HG02870 (cell line): Measurements from ENCODE around the gene CUX1.
"Not testable (repeated sequence)": the region's sequence is repeated elsewhere in the genome, so short reads cannot be mapped to it uniquely, and the experiment has no call there.

ENCODE experiments used
- ATAC-seq: cut with Tn5 transposase; IDR thresholded peaks from one replicate; pipeline ENCODE4 v1.9.1; 2021; ENCODE audit warnings: mild to moderate bottlenecking, moderate library complexity; ENCODE audit not compliant: unreplicated experiment

Gene CUX1

DNA sequence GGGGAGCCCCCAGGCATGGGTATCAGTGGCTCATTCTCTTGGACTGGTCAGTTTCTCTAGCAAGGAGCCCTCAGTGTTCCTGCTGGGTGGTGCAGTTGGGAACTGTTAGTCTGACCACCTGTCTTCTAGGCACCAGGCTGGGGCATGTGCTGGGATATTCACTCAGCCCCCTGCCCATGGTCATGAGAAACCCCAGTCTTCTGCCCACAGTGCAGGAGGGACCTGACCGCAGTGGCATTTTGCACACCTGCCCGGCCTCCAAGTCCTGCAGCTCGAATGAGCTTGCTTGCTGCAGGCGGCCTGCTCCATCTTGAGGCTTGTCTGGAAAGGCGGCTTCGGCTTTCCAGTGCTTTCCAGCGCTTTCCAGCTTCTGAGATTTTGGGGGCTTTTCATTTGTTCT is 36.3 kb downstream of the CUX1 start:
- no peak for ATAC-seq

DNA sequence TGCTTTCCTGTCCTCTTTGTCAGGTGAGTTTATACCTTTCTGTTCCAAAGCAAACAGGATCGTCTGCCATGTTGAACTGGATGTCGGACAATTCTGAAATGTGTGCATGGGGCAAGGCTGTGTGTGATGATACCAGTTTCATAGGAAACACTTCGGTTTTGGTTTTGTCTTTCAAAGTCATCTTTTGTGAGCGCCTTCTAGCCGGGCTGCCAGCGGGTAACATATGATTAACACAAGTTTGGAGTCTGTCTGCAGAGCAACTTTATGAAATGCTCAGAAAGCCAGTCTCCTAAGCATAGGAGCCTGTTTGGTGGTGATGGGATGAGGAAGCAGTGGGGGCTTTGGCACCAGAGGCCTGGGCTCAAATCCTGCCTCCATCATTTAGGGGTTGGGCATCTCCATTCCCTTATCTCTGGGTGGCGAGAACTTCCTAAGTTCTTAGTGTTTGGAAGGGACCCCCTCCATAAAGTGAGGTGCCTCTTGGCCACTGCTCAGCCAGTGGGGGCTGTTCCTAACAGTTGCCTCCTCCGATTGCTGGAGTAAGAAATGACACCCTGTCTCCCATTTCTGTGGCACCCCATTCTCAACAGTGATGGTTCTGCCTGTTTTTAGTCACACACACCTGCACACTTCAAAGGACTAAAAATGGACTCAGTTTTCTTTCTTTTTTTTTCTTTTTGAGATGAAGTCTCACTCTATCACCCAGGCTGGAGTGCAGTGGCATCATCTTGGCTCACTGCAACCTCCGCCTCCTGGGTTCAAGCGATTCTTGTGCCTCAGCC is 36.8 kb downstream of the CUX1 start:
- no peak for ATAC-seq

DNA sequence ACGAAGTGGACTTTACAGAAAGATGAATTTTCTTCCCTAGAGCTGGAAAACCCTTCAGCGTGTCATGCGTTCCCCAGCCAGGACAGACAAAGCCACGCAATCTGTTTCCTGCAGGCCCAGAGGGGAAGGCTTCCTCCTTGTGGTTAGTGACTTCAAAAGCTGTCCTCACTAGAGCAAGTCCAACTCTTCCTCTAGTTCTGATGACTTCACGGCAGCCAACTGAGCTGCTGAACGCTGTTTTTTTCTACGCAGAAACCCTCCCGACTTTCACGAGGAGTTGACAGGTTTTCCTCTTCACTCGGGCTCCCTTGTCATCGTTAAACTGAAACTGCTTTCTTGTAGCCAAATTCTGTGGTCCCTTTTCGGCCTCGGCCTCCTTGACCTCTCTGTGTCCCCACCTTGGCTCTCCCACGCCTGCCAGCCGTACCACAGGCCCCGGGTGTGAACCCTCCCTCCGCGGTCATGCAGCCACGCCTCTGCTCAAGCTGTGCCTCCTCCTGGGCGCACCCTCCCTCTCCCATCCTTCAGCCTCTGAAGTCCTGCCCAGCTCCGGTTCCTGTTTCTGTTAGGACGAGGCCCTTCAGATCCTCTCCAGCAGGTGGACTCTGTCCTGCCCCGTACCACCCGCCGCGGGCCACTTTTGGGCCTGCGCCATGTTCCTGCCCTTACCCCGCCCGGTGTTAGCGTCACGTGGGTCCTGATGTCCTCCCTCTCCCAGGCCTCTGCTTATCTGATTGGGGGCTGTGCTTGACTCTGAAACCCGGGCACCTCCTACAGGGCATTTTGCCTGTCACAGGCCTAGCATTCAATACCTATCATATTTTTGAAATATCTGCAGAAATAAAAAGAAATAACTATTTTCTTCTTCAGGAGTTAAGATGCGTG is 39.3 kb downstream of the CUX1 start:
- peak; percentile 85 for ATAC-seq

DNA sequence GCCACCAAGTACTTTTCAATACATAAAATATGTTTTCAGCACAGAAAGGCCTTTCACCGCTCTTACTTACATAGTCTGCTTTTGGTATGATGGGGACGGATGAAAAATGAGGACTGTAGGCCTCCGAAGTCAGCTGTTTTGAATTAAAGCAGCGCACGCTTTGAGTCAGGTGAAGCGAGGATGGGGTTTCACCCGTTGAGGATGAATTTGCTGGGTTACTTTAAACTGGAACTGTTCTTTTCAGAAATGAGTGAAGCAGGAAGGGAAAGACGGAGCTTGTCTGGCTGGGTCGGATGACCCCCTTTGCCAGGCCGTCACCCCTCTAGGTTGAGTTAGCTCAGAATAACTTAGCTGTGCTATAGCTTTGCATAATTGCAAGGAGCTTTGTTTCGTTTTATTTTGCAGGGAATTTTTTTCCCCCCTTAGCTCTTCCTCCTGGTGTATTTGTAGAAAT is 40.0 kb downstream of the CUX1 start:
- ATAC-seq = peak; percentile 37

DNA sequence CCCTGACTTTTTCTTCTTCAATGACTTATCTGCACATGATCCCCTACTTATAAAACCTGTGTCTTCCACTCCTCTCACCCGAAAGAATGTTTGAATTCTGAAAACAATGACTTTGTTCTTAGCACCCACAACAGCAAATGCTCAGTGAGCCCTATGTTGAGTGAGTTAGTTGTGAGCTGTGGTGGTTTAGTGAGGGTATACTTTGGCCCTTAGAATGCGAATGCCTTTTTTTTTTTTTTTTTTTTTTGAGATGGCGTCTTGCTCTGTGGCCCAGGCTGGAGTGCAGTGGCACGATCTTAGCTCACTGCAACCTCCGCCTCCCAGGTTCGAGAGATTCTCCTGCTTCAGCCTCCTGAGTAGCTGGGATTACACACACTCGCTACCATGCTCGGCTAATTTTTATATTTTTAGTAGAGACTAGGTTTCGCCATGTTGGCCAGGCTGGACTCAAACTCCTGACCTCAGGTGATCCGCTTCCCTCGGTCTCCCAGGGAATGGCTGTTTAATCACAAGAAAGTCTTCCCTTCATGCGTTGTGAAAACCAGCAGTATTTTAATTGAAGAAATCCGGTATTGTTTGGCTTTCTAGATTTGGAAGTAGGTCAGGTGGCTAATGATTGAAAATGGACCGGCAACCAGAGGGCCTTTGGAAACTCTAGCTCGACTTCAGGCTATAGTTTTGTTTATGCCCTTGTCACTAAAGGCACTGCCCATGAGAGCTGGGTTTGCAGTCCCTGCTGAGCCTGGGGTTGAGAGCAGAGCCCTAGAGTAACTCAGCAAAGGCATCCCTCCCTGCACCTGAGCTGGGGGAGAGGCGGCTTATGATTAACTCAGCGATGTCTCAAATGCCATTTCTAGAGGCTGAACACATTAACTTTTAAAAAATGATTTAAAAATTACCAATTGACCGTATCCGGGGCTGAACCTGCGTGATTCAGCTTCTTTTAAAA is 41.3 kb downstream of the CUX1 start:
- no peak for ATAC-seq

DNA sequence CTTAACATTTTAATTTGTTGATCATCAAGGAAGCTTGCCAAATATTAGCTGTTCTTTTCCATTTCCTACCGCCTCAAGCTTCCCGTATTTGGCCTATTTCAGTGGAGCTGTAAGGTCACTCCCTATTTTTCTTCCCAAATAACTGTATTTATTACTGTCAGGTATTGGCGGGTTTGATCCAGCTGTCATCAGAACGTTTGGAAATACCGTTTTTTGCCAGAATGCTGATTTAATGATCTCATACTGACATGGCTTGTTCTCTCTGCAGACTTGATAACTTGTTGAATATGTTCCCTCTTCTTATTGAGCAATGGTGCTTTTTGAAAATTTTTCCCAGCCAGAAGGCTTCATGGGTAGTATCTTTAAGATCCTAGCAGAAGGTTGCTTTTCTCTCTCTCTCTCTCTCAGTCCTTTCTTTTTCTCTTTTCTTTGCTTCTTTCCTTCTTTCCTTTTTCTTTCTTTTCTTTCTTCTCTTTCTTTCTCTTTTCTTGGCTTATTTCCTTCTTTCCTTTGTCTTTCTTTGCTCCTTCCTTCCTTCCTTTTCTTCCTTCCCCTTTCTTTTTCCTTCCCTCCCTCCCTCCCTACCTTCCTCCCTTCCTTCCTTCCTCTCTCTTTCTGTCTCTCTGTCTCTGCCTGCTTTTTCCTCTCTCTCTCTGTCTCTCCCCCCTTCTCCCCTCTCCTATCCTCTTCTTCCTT is 42.1 kb downstream of the CUX1 start:
- ATAC-seq = no peak

DNA sequence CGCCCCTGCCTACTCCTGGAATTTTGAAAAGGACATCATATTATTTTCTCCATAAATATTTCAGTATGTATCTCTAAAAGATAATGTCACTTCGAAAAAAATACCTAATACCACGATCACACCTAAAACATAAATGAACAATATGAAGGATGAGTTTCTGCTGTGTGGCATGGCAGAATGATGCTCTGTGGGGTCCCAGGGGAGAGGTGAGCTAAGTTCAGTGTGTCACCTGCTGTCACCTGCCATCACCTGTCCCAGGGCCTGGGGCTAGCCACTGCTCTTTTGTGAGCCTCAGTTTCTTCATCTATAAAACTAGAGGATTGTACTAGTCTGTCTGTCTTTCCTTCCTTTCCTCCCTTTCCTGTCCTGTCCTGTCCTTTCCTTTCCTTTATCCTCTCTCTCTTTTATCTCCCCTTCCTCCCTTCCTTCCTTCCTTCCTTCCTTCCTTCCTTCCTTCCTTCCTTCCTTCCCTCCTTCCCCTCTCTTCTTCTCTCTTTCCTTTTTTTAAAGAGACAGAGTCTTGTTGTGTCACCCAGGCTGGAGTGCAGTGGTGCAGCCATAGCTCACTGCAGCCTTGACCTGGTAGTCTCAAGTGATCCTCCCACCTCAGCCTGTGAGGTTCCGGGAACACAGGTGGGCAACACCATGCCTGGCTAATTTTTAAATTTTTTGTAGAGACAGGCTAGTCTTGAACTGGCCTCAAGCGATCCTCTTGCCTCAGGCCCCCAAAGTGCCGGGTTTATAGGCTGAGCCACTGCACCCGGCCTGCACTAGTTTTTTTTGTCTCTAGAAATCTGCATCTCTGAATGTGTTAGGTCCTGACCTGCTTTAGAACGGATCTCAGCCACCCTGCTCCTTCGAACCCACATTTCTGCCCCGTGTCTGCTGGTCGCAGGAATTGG is 43.1 kb downstream of the CUX1 start:
- no peak for ATAC-seq

DNA sequence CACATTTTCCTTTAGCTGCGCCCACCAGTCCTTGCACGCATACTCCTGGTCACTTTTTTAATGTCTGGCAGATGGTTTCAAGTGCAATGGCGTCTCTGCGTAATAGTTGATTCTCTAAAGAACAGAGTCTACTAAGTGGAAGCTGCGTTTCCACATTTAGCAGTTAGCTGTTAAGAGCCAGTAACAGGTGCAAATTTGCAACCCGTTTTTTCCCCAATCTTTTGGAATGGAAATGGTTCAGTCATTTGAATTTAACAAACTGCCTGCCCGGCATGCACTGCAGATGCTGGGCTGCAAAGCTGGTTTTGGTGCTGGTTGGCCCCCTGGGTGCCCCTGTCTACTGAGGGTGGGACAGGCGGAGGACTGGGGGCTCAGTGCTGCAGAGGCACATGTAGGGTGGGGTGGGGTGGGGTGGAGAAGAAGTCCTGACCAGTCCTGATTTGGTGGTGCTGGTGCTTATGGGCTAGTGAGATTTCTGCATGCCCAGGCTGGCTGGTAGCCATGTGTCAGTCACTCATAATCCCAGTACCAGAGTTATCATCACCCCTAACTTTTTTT is 43.9 kb downstream of the CUX1 start:
- ATAC-seq = no peak

DNA sequence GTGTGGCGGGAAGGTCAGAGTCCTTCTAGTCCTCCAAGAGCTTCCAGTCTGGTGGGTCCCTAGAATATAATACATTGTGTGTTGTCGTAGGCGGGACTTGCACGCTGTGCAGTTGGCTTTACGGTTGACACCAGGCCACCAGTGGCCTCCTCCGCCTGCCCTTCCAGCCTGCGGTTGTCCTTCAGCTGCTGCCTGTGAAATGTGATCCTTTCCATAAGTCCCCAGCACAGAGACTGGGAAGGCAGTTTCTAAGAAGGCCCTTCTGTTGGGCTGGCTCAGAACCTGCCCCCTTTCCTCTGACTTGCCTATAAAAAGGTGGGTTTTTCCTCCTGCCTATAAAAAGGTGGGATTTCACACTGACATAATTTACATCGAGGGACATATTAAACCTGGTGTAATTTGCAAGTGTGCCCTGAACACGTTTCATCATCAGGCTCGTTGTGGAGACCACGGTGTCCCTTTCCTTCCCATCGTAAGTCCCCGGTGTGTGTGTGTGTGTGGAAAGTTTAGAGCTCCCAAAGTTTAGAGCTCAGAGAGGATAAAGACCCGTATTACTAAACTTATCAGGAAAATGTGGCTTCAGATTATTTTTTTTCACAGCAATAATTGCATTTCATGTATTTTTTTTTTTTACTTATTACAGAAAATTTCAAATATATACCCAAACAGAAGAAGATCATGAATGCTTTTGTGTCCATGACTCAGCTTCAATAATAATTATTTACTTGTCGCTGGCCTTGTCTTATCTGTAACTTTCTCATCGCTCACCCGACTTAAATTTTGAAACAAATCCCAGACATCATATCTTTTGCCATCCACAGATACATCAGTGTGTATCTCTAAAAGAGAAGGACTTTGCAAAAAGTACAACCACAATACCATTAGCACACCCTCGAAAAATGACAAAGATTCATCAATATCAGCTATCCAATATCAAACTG is 45.1 kb downstream of the CUX1 start:
- no peak for ATAC-seq

DNA sequence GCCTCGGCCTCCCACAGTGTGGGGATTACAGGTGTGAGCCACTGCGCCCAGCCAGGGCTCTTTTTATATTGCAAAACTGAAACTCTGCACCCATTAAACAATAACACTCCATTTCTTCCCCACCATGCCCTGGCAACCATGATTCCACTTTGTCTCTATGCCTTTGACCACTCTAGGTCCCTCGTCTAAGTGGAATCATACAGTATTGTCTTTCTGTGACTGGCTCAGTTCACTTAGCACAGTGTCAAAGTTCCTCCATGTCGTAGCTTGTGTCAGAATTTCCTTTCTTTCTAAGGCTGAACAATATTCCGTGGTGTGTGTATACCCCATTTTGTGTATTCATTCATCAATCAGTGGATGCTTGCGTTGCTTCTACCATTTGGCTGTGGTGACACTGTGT is 46.2 kb downstream of the CUX1 start:
- ATAC-seq = no peak

DNA sequence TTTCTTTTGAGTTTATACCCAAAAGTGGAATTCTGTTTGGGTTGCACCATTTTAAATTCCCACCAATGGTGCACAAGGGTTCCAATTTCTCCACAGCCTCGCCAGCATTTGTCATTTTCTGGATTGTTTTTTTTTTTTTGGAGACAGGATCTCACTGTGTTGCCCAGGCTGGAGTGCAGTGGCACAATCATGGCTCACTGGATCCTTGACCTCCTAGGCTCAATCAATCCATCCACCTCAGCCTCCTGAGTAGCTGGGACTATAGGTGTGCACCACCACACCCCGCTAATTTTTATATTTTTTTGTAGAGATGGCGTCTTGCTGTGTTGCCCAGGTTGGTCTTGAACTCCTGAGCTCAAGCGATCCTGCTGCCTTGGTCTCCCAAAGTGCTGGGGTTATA is 46.6 kb downstream of the CUX1 start:
- ATAC-seq = no peak

DNA sequence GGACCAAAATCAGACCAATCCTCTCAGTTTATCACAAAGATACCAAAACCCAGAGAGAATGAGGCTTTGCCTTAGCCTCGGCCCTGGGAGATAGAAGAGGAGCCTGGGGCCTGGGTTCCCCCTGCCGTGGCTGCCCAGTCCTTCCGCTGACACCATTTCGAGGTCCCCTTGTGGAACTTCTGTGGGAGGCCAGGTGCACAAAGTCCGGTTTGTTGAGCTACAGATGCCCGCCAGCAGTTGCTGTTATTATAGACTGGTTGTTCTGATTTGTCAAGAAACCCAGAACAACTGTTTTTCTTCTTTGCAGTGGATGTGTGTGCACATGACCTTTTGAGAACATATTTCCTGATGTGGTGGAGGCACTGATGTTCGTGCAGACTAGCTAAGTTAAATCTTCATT is 47.6 kb downstream of the CUX1 start:
- no peak for ATAC-seq

DNA sequence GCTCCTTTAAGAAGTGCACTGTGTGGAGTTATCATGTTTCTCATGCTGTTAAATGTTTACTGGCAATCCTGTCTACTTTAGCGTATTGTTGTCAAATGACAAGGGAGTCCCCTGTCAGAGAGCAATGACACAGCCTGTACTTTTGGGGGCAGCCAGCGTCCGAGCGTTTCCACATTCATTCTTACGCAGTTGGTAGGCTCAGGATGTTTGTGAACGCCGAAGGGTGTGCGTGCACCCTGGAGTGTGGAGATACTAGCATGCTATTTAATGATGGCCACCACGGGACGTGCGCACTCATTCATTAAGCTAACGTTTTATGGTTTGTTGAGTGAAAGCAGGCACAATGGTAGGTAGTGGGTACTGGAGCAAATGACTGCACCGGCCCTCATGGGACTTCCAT is 48.0 kb downstream of the CUX1 start:
- ATAC-seq = no peak

DNA sequence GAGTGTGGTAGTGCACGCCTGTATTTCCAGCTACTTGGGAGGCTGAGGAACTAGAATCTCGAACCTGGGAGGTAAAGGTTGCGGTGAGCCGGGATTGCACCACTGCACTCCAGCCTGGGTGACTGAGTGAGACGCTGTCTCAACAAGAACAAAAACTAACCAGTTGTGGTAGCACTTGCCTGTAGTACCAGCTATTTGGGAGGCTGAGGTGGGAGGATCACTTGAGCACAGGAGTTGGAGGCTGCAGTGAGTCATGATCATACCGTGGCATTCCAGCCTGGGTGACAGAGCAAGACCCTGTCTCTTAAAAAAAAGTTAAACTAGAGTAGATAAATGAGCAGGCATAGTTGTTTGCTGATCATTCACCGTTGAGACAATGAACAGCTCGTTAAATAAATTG is 48.9 kb downstream of the CUX1 start:
- no peak for ATAC-seq

DNA sequence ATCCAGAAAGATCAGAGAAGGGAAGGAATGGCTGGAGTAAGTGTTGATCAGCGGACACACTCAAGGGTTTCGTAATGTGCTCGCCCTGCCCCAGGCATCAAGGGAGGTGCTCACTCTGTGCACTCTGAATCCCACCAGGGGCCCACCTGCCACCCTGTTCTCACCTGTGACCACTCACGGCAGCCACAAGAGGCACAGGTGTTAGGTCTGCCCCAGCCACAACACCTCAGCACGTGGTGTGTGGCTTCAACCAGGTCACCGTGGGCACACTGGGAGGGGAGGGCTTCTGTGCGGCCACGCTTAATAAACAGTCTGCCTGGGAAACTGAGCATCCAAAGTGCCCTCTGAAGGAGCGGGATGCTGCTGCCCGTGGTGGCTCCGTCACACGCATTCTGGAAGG is 49.8 kb downstream of the CUX1 start:
- ATAC-seq = no peak

DNA sequence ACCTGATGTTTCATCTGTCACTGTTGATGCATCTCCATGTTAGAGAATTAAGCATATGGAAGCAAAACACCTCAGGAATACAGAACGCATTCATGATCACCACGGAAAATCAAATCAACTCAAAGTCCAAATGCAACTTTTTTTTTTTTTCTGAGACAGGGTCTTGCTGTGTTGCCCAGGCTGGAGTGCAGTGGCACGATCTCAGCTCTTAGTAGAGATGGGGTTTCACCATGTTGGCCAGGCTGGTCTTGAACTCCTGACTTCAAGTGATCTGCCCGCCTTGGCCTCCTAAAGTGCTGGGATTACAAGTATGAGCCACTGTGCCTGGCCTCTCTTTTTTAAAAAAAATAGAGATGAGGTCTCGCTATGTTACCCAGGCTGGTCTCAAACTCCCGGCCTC is 50.3 kb downstream of the CUX1 start:
- not testable (repeated sequence) for ATAC-seq

DNA sequence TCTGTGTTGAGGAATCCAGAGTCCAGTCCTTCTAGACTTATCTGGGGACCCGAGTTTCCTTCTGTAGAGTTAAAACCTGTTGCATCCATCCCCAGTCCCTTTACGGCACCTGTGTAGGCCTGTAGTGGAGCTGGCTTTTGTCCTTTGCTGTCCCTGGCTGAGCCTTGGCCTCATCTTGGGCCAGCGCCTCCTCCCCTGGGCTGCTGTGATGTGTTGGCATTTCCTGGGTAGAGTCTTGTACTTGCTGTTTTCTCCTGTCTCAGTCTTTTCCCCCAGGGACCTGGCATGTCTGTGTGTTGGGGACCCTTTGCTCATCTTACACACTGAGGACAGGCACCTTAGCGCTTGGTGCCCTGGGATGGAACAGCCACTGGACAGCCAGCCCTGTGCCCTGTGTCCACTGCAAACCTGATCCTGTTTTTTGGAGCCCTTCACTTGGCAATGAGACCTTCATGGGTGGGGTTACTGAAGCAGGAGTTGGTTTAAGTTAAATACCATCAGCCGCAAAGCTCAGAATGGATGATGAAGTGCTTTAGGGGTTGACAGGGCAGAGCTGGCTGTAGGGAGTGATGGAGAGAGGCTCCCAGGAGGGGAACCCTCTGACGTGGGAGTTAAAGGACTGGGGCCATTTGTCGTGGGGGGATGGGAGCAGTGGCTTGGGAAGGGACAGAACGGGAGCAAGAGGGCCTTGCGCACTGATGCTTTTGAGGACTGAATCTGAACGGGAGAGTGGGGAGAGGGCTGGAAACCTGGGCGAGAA is 50.9 kb downstream of the CUX1 start:
- ATAC-seq = no peak
